Stimulated activated naive CD8-positive, alpha-beta T cell treated with anti-CD3 and anti-CD28 coated beads, Interleukin-15, amount 100 ng/mL, for 72 hours (primary cell): Measurements from ENCODE around the gene EPS8L1.

Experiments used
- ATAC-seq: fragments of 150-1000 bp; cut with Tn5 transposase; 2 replicates; pipeline ENCODE4 v1.10.0; 2021; ENCODE audit warnings: mild to moderate bottlenecking, moderate library complexity
- DNase-seq, 2 donors: peaks; one replicate each; pipeline ENCODE4 v3.0.0; 2021 to 2022
- H3K27ac Mint-ChIP-seq, 2 donors: one replicate each; pipeline ENCODE4 v1.8.0; 2022; ENCODE audit warnings: mild to moderate bottlenecking in 2 of 2, mixed read lengths in 2 of 2, moderate library complexity in 2 of 2
- H3K27me3 Mint-ChIP-seq: one replicate; pipeline ENCODE4 v1.8.0; 2022; ENCODE audit warnings: mixed read lengths
- H3K4me1 Mint-ChIP-seq: one replicate; pipeline ENCODE4 v1.8.0; 2022; ENCODE audit warnings: mild to moderate bottlenecking, mixed read lengths
- H3K4me3 Mint-ChIP-seq, 2 donors: one replicate each; pipeline ENCODE4 v1.8.0; 2022; ENCODE audit warnings: mild to moderate bottlenecking in 2 of 2, mixed read lengths in 2 of 2, moderate library complexity in 1 of 2
- H3K9me3 Mint-ChIP-seq, 2 donors: one replicate each; pipeline ENCODE4 v1.8.0; 2022; ENCODE audit warnings: mixed read lengths in 2 of 2

The EPS8L1 gene

DNA sequence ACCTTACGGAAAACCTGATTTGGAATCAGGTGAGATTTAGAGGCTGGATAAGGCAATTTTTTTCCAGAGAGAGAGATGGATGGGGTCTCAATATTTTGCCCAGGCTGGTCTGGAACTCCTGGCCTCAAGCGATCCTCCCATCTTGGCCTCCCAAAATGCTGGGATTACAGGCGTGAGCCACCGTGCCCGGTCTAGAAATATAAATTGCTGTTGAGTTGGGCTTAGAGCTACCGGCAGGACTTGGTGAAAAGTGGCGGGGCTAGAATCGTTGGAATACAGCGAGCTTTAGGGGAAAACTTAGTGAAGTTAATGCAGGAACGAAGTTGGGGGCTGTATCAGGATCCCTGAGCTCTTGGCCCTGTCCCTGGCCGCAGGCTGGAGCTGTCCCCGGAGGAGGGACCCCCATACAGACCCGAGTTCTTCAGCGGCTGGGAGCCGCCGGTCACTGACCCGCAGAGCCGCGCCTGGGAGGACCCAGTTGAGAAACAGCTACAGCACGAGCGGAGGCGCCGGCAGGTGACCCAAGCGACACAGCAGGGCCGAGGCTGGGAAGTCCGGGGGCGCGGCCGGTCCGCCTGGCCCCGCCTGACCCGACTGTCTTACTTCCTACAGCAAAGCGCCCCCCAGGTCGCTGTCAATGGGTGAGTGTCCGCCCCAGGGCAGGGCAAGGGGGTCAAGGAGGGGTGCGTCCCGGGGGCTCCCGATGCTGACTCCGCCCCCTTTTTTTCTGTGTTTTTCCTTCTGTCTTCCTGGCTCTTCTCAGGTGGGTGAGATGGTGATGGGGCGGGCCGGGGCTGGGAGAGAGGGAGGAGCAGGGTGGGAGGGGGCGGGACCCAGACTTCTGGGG is 7.6 kb downstream of the EPS8L1 start:
- Mint-ChIP-seq H3K4me1 (peaks cover 61% of the 10 kb centered on the region), H3K27ac (no peak overlapping the region), H3K9me3 (peaks cover 3 to 12% of the 10 kb centered on the region in 2 donors), H3K4me3 (peak overlapping the region in 1 of 2 donors; percentile 84), H3K27me3 (peaks cover 92% of the 10 kb centered on the region)
- ATAC-seq (no peak), DNase-seq (no peak)

DNA sequence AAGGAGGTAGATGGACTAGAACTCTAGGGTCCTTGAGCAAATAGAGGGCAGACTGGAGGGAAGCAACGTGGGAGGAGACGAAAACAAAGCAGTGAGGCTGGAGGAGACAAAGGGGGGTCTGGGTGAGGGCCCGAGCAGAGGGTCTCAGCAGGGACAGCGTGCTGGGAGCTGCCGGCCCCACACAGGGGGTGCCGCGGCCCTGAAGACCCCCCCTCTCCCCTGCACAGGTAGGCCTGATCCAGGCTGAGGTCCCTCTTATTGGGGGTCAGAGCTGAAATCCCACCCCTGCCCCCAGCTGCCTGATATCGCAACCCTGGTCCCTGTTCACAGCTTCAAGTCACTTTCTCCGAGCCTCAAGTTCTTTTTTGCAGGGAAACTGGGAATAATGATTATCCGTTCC is 8.7 kb downstream of the EPS8L1 start:
- Mint-ChIP-seq H3K4me1 (peaks cover 67% of the 10 kb centered on the region), H3K9me3 (peaks cover 3 to 8% of the 10 kb centered on the region in 2 donors), H3K27ac (no peak overlapping the region), H3K27me3 (peaks cover 97% of the 10 kb centered on the region), H3K4me3 (no peak overlapping the region)
- DNase-seq (no peak), ATAC-seq (no peak)

DNA sequence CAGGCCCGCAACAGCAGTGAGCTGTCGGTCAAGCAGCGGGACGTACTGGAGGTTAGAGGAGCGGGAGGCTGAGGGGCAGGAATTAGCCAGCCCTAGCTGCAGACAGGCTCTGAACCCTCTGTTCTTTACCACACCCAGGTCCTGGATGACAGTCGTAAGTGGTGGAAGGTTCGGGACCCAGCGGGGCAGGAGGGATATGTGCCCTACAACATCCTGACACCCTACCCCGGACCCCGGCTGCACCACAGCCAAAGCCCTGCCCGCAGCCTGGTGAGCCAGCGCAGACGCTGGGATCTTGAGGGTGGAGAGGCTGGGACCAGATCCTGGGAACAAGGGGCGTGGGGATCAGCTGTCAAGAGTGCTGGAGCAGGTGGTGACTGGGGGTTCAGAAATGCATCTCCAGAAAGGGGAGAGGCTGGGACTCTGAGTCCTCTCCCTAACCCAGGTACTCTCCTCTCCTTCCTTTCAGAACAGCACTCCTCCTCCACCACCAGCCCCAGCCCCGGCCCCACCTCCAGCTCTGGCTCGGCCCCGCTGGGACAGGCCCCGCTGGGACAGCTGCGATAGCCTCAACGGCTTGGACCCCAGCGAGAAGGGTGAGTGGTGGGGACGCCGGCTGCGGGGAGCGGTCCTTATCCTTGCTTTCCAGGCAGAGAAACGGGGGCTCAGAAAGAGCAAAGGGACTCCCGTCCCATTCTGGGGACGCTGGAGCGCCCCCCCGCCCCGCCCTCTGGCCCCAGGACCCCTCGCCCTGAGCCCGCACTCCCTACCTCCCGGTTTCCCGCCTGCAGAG is 10.4 kb downstream of the EPS8L1 start:
- ATAC-seq = peak; percentile 2
- Mint-ChIP-seq H3K27me3 (peaks cover 86% of the 10 kb centered on the region), H3K4me3 (peak overlapping the region in 1 of 2 donors; percentile 41), H3K9me3 (peaks cover 3 to 7% of the 10 kb centered on the region in 2 donors), H3K27ac (peak overlapping the region in 1 of 2 donors; percentile 69), H3K4me1 (peaks cover 55% of the 10 kb centered on the region)
- no peak for DNase-seq

DNA sequence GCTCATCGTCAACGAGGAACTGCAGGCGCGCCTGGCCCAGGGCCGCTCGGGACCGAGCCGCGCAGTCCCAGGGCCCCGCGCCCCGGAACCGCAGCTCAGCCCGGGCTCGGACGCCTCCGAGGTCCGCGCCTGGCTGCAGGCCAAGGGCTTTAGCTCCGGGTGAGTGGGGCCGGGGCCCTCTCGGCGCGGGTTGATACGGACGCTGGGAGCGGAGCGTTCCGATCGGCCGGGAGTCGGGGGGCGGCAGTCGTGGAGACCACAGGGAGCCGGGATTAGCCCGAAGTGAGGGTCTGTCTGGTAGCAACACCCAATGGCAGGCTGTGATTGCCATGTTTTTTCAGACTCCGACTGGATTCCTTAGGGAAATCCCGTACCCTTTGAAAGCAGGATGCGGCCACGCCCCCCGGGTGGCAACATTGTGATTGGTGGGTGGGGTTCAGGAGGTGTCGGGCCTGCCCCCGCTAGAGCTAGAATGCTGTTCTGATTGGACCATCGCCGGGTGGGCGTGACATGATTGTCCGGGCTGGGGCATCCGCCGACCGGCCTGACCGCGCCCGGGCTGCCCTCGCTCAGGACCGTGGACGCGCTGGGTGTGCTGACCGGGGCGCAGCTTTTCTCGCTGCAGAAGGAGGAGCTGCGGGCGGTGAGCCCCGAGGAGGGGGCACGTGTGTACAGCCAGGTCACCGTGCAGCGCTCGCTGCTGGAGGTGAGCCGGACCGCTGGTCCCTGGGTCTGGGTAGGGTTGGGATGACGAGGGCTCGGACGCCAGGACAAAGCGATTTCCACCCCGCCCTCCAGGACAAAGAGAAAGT is 11.3 kb downstream of the EPS8L1 start:
- Mint-ChIP-seq H3K27ac (no peak overlapping the region), H3K4me3 (peak overlapping the region; percentile 16 to 87), H3K9me3 (peaks cover 3 to 7% of the 10 kb centered on the region in 2 donors), H3K27me3 (peaks cover 78% of the 10 kb centered on the region), H3K4me1 (peaks cover 47% of the 10 kb centered on the region)
- ATAC-seq (peak; percentile 52), DNase-seq (peak in 1 of 2 donors; percentile 44)

DNA sequence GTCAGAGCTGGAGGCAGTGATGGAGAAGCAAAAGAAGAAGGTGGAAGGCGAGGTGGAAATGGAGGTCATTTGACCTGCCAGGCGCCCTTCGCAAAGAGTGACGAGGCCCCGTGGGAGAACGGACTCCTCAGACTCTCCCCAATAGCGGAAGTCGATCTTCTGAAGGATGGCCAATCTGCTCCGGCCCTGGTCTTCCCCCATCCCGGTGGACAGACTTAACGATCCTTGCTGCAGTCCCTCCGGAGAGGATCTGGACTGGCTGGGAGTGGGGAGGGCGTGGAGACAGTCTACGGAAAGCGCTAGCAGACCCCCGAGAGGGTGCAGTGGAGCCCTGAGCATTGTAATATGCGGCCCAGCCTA is 11.9 kb downstream of the EPS8L1 start:
- Mint-ChIP-seq H3K27ac (no peak overlapping the region), H3K4me1 (peaks cover 41% of the 10 kb centered on the region), H3K27me3 (peaks cover 72% of the 10 kb centered on the region), H3K4me3 (peak overlapping the region; percentile 16 to 87), H3K9me3 (peaks cover 3% of the 10 kb centered on the region in 2 donors)
- DNase-seq (no peak), ATAC-seq (no peak)

DNA sequence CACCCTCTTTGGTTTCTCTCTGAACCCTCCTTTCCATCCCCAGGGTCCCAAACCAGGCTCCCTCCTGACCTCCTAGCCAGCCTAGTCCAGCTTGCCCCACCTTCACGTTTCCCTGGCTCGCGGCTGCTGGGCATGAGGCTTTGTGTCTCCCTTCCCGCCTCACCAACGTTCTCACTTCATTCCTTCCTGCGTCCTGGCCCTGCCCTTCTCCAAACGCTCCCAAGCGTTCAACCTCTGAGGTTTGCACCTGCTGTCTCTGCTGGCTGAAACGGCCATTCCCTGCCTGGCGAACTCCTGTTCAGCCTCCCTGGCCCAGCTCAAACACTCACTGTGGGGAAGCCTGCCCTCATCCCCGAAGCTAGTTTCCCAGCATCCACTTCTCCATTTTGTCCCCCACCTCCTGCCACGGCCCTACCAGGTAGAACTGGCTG is 12.4 kb downstream of the EPS8L1 start:
- ATAC-seq = no peak
- no peaks in the 10 kb centered on the region for H3K9me3 Mint-ChIP-seq

DNA sequence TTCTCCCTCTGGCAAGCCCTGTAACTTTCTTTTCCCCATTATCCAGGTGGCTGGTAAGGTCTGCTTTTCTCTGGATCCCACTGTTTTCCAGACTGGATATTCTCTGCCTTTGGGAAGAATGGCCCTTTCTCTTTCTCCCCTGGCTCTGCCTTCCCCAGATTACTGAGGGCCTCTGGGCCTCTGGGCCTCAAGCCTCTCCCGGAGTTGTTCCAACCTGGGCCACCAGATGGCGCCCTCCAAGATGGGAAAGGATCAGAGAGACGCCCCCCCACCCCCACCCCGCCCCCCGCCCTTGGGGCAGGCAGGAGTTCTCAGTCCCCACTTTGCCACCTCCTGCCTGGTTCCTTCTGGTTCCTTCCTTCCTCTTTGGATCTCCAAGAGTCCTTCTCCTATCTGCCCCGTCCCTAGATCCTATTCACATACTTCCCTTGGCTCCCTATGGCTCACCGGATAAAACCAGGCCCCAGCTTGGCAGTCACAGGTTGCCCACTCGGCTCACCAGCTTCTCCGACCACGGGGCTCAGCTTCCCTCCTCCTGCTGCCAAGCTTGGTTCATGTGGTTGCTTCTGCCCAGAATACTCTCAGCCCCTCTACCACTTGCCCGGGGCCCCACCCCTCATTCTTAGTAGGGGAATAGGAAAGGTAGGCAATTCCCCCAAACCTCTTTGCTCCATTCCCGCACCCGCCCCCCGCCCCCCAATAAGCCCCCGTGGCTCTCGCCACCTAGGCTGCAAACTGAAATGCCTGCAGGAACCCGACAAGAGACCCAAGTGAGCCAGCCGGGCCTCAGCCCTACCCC is 13.1 kb downstream of the EPS8L1 start:
- Mint-ChIP-seq H3K27ac (peak overlapping the region; percentile 10 to 55), H3K4me3 (peak overlapping the region; percentile 46 to 73), H3K9me3 (no peaks in the 10 kb centered on the region), H3K4me1 (peaks cover 31% of the 10 kb centered on the region), H3K27me3 (peaks cover 60% of the 10 kb centered on the region)
- peak; percentile 34 for ATAC-seq
- DNase-seq = peak; percentile 74 to 78

More for the DNA sequence above, 12.4 kb downstream of the EPS8L1 start:
- peak overlapping the region in 1 of 2 donors; percentile 55 for H3K27ac Mint-ChIP-seq
- DNase-seq = no peak
- peak overlapping the region; percentile 46 to 73 for H3K4me3 Mint-ChIP-seq
- H3K4me1 Mint-ChIP-seq = peaks cover 36% of the 10 kb centered on the region
- H3K27me3 Mint-ChIP-seq = peaks cover 67% of the 10 kb centered on the region

DNA sequence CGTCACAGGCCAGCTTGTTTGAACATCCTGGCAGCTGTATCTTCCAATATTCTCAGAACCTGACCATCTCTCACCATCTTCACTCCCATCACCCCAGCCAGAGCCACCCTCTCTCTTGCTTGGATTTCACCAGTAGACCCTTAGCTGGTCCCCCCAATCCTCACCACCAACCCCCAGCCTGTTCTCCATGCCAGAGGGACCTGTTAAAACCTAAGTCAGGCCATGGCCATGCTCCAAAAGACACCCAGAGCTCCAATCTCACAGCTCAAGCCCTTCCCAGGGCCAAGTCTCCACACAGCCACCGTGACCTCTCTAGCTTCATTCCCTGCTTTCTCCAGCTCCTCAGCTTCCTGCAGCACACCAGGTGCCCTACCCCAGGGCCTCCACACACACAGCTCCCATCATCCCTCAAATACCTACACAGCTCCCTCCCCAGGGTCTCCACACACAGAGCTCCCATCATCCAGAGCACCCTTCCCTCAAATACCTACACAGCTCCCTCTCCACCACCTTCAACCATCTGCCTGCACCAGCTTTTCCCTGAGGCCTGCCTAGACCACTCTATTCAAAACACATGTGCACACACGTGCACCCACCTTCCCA is 13.8 kb downstream of the EPS8L1 start:
- H3K27ac Mint-ChIP-seq = peak overlapping the region in 1 of 2 donors; percentile 35
- H3K9me3 Mint-ChIP-seq = no peaks in the 10 kb centered on the region
- ATAC-seq (no peak), DNase-seq (no peak)
- peaks cover 53% of the 10 kb centered on the region for H3K27me3 Mint-ChIP-seq
- peaks cover 31% of the 10 kb centered on the region for H3K4me1 Mint-ChIP-seq
- H3K4me3 Mint-ChIP-seq = no peak overlapping the region

DNA sequence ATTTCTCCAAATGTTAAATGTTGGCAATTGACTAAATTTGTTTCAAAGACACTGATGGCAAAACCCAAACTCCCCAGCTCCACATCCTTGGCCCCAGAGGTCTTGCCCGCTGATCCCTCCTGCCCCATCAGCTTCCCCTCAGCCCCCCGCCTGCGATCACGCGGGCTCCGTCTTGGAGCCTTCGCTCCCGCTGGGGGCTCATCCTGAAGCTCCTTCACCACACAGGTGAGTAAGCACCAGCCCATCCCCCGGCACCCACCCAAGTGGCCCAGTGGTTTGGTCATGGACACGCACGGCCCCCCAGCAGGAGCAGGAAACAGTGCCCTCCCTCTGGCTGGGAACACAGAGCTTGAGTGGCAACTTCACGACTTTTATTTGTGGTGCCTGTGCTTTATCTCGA is 14.9 kb downstream of the EPS8L1 start:
- H3K27ac Mint-ChIP-seq = no peak overlapping the region
- DNase-seq (no peak), ATAC-seq (no peak)
- no peak overlapping the region for H3K4me3 Mint-ChIP-seq
- H3K4me1 Mint-ChIP-seq = peaks cover 31% of the 10 kb centered on the region
- peaks cover 42% of the 10 kb centered on the region for H3K27me3 Mint-ChIP-seq
- H3K9me3 Mint-ChIP-seq = no peaks in the 10 kb centered on the region

DNA sequence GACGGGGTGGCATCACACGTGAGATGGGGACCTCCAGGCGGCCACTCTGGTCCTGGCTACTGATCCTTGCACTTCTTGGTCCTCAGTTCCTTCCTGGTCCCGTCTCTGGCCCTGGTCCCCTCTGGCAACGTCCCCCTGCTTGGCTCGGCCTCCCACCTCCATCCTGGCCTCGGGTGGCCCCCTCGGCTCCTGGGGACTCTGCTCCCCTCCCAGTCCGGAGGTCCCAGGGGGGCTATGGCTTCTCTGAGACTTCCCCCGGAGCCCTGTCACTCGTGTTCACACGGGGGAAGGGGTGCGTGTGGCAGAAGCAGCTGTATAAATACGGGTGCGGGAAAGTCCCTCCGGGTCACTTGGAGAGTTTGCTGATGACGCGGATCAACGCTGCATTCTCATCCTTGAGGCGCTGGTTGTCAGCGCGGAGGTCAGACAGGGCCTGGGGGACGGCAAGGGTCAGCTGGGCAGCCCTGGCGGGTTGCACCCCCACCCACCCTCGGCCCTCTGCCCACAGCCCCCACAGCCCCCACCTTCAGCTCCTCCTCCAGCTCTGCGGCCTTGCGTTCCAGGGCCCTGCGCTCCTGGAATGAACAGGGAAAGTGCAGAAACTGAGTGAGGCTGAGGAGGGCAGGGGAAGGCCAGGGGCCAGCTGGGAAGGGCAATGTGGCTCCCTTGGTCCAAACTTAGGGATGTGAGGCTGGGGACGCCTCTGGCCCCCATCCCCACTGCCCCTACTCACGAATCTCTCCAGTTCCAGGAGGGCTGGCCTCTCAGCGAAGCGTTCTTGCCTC is 15.6 kb downstream of the EPS8L1 start:
- ATAC-seq = no peak
- no peak overlapping the region for H3K27ac Mint-ChIP-seq
- no peaks in the 10 kb centered on the region for H3K9me3 Mint-ChIP-seq
- H3K4me1 Mint-ChIP-seq = peaks cover 31% of the 10 kb centered on the region
- peaks cover 34% of the 10 kb centered on the region for H3K27me3 Mint-ChIP-seq
- no peak for DNase-seq
- H3K4me3 Mint-ChIP-seq = no peak overlapping the region

DNA sequence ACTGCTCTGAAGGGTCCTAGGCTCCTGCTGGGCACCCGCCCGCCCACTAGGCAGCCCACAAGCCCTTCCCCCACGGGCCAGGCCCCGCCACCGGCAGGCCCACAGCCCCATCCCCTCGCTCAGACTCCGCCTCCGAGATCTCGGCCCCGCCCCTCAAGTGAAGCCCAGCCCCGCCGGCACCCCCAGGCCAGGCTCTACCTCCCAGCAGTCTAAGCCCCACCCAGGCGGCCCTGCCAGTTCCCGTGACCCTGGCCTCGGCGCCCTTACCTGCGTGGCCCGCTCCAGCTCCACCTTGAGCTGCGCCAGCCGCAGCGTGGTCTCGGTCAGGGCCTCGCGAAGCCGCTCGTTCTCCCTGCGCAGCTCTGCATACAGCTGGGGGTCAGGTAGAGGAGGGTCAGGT is 16.3 kb downstream of the EPS8L1 start:
- ATAC-seq (no peak), DNase-seq (no peak)
- H3K4me3 Mint-ChIP-seq = no peak overlapping the region
- H3K27ac Mint-ChIP-seq = no peak overlapping the region
- H3K9me3 Mint-ChIP-seq = no peaks in the 10 kb centered on the region
- peaks cover 30% of the 10 kb centered on the region for H3K4me1 Mint-ChIP-seq
- H3K27me3 Mint-ChIP-seq = peaks cover 31% of the 10 kb centered on the region

DNA sequence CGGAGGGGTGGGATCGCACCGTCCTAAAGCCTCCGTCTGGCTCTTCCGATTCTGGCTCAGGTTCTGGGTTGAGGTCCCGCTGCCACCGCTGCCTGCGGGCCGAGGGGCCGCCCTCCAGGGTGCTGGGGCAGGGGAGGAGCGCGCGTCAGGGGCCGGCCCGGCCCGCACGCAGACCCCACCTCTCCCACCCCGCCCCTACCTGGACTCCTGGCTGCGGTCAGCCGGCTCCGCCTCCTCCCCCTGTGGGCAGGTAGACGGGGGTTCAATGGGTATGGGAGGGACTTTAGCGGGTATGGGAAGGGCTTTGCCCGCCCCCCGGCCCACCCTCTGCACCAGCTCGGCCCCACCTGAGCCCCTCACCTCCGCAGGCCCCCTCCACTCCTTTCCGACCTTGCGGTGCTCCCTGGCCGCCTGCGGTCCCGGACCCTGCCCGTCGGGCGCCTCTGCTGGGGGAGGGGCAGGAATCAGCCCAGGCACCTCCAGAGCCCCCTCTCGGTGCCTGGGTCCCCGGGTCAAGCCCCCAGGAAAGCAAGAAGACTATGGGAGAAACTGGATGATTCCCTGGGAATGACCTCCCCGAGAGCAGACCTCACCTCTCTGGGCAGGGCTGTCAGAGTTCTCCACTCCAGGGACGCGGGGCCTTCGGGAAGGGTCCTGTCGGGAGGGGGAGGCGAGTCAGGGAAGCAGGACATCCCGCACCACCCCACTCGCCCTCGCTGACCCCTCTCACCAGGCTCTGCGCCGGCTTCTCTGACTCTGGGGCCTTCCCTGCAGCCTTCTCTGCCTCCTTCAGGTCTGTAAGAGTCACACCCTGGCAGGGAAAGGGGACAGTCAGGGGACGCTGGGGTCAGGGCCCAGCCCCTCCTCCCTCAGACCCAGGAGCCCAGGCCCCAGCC is 17.0 kb downstream of the EPS8L1 start:
- ATAC-seq = peak; percentile 40
- Mint-ChIP-seq H3K9me3 (no peaks in the 10 kb centered on the region), H3K4me1 (peaks cover 23% of the 10 kb centered on the region), H3K27ac (no peak overlapping the region), H3K4me3 (no peak overlapping the region), H3K27me3 (peaks cover 23% of the 10 kb centered on the region)
- no peak for DNase-seq
